Liver (tissue), 9 donors: ENCODE data around the gene ZNF785. TPM values are rescaled to one million over a fixed set of nuclear protein-coding genes. Genes with fewer than 3 reads are reported as not detected.

ENCODE experiments used
- DNase-seq: peaks from one replicate; pipeline ENCODE4 v3.0.0-alpha.2; 2017; ENCODE audit warnings: low spot score
- H3K27ac ChIP-seq, 2 donors: one replicate each; pipeline ENCODE4 v1.7.0; 2013; ENCODE audit warnings: inconsistent platforms in 2 of 2, low read length in 2 of 2, control low read depth in 1 of 2, low read depth in 1 of 2, mild to moderate bottlenecking in 1 of 2
- H3K27me3 ChIP-seq, 4 donors: one replicate each; pipeline versions ENCODE4 v1.6.1 to v1.7.0; 2013; ENCODE audit warnings: low read length in 3 of 4, inconsistent platforms in 1 of 4, mild to moderate bottlenecking in 1 of 4, moderate library complexity in 1 of 4; ENCODE audit not compliant: control insufficient read depth in 4 of 4, insufficient read depth in 4 of 4
- H3K36me3 ChIP-seq, 4 donors: one replicate each; pipeline versions ENCODE4 v1.6.1 to v1.7.0; 2013; ENCODE audit warnings: low read length in 3 of 4, mild to moderate bottlenecking in 3 of 4, low read depth in 1 of 4, moderate library complexity in 1 of 4; ENCODE audit not compliant: control insufficient read depth in 4 of 4, insufficient read depth in 3 of 4
- H3K4me1 ChIP-seq, 4 donors: one replicate each; pipeline versions ENCODE4 v1.6.1 to v1.7.0; 2013; ENCODE audit warnings: low read length in 3 of 4, mild to moderate bottlenecking in 3 of 4, moderate library complexity in 1 of 4; ENCODE audit not compliant: control insufficient read depth in 4 of 4, insufficient read depth in 4 of 4
- H3K4me3 ChIP-seq, 3 donors: one replicate each; pipeline versions ENCODE4 v1.6.1 to v1.7.0; 2013; ENCODE audit warnings: low read length in 3 of 3, control low read depth in 1 of 3, low read depth in 1 of 3, mild to moderate bottlenecking in 1 of 3
- H3K9ac ChIP-seq, 2 donors: one replicate each; pipeline ENCODE4 v1.7.0; 2013; ENCODE audit warnings: low read length in 2 of 2, mild to moderate bottlenecking in 2 of 2, moderate library complexity in 2 of 2, control low read depth in 1 of 2, low read depth in 1 of 2
- H3K9me3 ChIP-seq, 4 donors: one replicate each; pipeline versions ENCODE4 v1.6.1 to v1.7.0; 2013; ENCODE audit warnings: low read length in 3 of 4; ENCODE audit not compliant: control insufficient read depth in 4 of 4
- ATF3 ChIP-seq: IDR thresholded peaks from 2 replicates; pipeline ENCODE4 v1.6.1; 2016; ENCODE audit warnings: antibody characterized with exemption
- CTCF ChIP-seq: fragments of 150-350 bp; IDR thresholded peaks from 2 replicates; pipeline ENCODE4 v1.5.1; 2017; ENCODE audit warnings: improper control_type of control experiment, low read depth, low read length; ENCODE audit not compliant: missing input control
- EGR1 ChIP-seq, 2 donors: IDR thresholded peaks; 2 replicates each; pipeline ENCODE4 v1.6.1; 2016 to 2018; ENCODE audit warnings: antibody characterized with exemption in 2 of 2, low read depth in 2 of 2
- FOXA1 ChIP-seq: IDR thresholded peaks from 2 replicates; pipeline ENCODE4 v1.6.1; 2016; ENCODE audit warnings: antibody characterized with exemption
- FOXA2 ChIP-seq: IDR thresholded peaks from 2 replicates; pipeline ENCODE4 v1.6.1; 2016; ENCODE audit warnings: antibody characterized with exemption
- GABPA ChIP-seq, 2 donors: IDR thresholded peaks in 1 of 2; conservative IDR thresholded peaks in 1 of 2; 2 replicates each; pipeline ENCODE4 v1.6.1; 2016; ENCODE audit warnings: antibody characterized with exemption in 2 of 2, mild to moderate bottlenecking in 1 of 2, moderate library complexity in 1 of 2
- HNF4A ChIP-seq, 2 donors: conservative IDR thresholded peaks; 2 replicates each; pipeline ENCODE4 v1.6.1; 2016; ENCODE audit warnings: antibody characterized with exemption in 2 of 2, mild to moderate bottlenecking in 2 of 2
- HNF4G ChIP-seq: IDR thresholded peaks from 2 replicates; pipeline ENCODE4 v1.6.1; 2016; ENCODE audit warnings: antibody characterized with exemption
- JUND ChIP-seq, 2 donors: IDR thresholded peaks; 2 replicates each; pipeline ENCODE4 v1.6.1; 2016; ENCODE audit warnings: antibody characterized with exemption in 2 of 2
- MAX ChIP-seq: IDR thresholded peaks from 2 replicates; pipeline ENCODE4 v1.6.1; 2016; ENCODE audit warnings: antibody characterized with exemption
- NR2F2 ChIP-seq: IDR thresholded peaks from 2 replicates; pipeline ENCODE4 v1.6.1; 2016; ENCODE audit warnings: antibody characterized with exemption
- REST ChIP-seq: IDR thresholded peaks from 2 replicates; pipeline ENCODE4 v1.6.1; 2016; ENCODE audit warnings: antibody characterized with exemption, mild to moderate bottlenecking
- TAF1 ChIP-seq: conservative IDR thresholded peaks from 2 replicates; pipeline ENCODE4 v1.6.1; 2016; ENCODE audit warnings: antibody characterized with exemption, mild to moderate bottlenecking
- YY1 ChIP-seq: IDR thresholded peaks from 2 replicates; pipeline ENCODE4 v1.6.1; 2016; ENCODE audit warnings: antibody characterized with exemption, mild to moderate bottlenecking
- ZBTB33 ChIP-seq: IDR thresholded peaks from 2 replicates; pipeline ENCODE4 v1.6.1; 2016; ENCODE audit warnings: antibody characterized with exemption
- WGBS: extraction: QIAGEN DNeasy Blood & Tissue Kit; methylation state at CpG from one replicate; pipeline ENCODE4 v1.1.7; 2013; 5-methylcytosine and 5-hydroxymethylcytosine counted together
- polyA plus RNA-seq, 2 donors: library from polyadenylated mRNA; stranded (reverse) in 1 of 2; unstranded in 1 of 2; fragments of 200-250 nt in 1 of 2; fragments of >200 nt in 1 of 2; fragmentation: Nextera tagmentation in 1 of 2; extraction: Ambion mirVana in 1 of 2; gene quantifications; one replicate each; pipeline versions ENCODE4 v1.2.1 to v1.2.3, GENCODE V29; 2013 to 2015
- total RNA-seq, 2 donors: library from RNA; depleted of rRNA; stranded (reverse); fragments of >200 nt; gene quantifications; one replicate each; pipeline ENCODE4 v1.2.3, GENCODE V29; 2014
- donor health status: healthy.
- donor health status: healthy.
- donor health status: healthy.
- donor health status: healthy.
- donor health status: healthy.

ZNF785 gene
- total and polyA plus RNA-seq, 4 donors: 1.8 to 5.9 (median 3.3) TPM

- no peaks in the 10 kb centered on the region for H3K36me3 ChIP-seq
- H3K9me3 ChIP-seq: no peaks in the 10 kb centered on the region
- WGBS: 83% methylated on average over 3 of the region's 3 CpGs
- DNase-seq: no peak
- H3K4me1 ChIP-seq: peaks cover 2 to 25% (median 20%) of the 10 kb centered on the region in 4 donors
- TF ChIP-seq MAX (no peak), FOXA2 (no peak), ZBTB33 (no peak), HNF4G (no peak), JUND (IDR thresholded peaks at IDR 0.05) (no peak), GABPA (IDR thresholded peaks at IDR 0.05 in 1 of 2, conservative IDR thresholded peaks at IDR 0.05 in 1 of 2) (no peak), FOXA1 (no peak), EGR1 (IDR thresholded peaks at IDR 0.05; ENCODE audit: low read depth in 2 of 2) (no peak), TAF1 (no peak), ATF3 (no peak), NR2F2 (no peak), HNF4A (conservative IDR thresholded peaks at IDR 0.05) (no peak), REST (no peak)
- H3K4me3 ChIP-seq: no peak overlapping the region
- no peak overlapping the region for H3K9ac ChIP-seq
- no peak overlapping the region for H3K27ac ChIP-seq
- H3K27me3 ChIP-seq: no peaks in the 10 kb centered on the region
Observed at GRCh38 chr16:30620169-30620568, 34.7 kb upstream of the ZNF785 start.

- no peaks in the 10 kb centered on the region for H3K9me3 ChIP-seq
- no peak overlapping the region for H3K4me3 ChIP-seq
- H3K9ac ChIP-seq: no peak overlapping the region
- DNase-seq: no peak
- peaks cover 2 to 25% (median 20%) of the 10 kb centered on the region in 4 donors for H3K4me1 ChIP-seq
- H3K27ac ChIP-seq: peak overlapping the region in 1 of 2 donors; percentile 68
- no peaks in the 10 kb centered on the region for H3K36me3 ChIP-seq
- H3K27me3 ChIP-seq: no peaks in the 10 kb centered on the region
- 73% methylated on average over 5 of the region's 5 CpGs for WGBS
- TF ChIP-seq ZBTB33 (no peak), REST (no peak), TAF1 (no peak), NR2F2 (no peak), CTCF (no peak), EGR1 (IDR thresholded peaks at IDR 0.05; ENCODE audit: low read depth in 2 of 2) (peak in 1 of 2 donors; percentile 20), YY1 (no peak)
Observed at GRCh38 chr16:30619638-30620037, 34.1 kb upstream of the ZNF785 start.
